ENCODE results near the gene FRG2C.
"Not testable (repeated sequence)": the region's sequence is repeated elsewhere in the genome, so short reads cannot be mapped to it uniquely, and the experiment has no call there.

FRG2C gene

DNA sequence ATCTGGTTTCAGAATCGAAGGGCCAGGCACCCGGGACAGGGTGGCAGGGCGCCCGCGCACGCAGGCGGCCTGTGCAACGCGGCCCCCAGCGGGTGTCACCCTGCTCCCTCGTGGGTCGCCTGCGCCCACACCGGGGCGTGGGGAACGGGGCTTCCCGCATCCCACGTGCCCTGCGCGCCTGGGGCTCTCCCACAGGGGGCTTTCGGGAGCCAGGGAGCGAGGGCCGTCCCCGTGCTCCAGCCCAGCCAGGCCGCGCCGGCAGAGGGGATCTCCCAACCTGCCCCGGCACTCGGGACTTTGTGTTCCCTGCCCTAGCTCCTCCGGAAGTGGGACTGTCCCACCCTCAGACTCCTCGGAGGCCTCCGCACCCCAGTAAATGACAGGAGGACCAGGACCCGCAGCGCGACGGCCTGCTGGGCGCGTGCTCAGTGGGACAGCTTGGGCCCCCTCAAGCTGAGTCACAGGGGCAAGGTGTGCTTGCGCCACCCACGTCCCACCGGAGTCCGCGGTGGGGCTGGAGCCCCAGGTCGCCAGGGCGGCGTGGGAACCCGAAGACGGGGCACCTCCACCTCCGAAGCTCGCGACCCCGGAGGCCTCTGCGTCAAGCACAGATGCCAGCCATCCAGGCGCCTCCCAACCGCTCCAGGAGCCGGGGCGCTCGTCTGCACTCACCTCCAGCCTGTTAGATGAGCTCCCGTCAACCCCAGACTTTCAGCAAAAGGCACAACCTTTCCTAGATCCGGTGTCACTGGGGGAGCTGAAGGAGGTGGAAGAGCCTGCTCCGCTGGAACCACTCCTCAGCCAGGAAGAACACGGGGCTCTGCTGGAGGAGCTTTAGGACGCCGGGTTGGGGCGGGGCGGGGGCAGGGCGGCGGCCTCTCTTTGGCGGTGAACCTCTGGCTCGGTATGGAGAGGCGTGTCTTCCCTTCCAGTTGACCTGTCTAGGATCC lies 5.5 kb downstream of the FRG2C start:
- DNase-seq, result not testable (repeated sequence)

DNA sequence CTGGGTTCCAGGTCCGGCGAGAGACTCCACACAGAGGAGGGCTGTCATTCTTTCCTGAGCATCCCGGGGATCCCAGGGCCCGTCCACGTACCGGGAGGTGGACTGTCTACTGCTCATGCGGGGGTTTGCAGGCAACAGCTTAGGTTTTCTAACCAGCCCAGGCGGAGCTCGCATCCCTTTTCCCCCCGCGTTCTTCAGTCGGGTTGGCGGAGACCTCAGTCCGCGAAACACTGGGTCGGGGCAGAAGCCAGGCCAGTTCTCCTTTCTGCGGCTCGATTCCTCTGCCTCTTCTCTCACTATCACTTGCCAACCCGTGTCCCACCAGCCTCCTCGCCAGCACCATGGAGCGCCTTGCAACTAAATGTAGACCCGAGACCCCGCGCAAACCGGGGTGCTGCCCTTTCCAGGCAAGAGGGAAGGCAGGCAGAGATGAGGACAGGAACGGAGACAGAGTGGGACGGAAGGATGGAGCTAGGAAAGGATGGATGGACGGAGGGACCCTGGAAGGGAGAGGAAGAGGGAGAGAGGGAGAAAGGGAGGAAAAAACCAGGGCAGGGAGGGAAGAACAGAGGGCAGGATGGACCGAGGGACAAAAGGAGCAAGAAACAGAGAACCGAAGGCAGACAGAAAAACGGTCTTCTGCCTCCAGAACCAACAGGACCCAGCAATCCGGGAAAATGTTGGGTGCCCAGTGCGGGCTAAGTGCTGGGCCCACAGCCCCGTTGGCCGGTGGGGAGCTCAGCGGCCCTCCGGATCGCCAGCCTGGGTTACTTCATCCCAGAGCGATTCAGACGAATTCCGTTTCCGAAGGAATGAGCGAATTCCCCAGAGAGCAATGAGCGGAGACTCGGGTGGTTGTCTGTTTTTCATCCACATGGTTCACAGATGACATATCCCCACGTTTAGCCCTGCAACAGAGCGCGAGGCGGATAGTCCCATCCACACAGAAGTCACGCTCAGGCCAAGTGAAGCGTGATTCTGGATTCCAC lies 6.5 kb downstream of the FRG2C start:
- not testable (repeated sequence) for DNase-seq

DNA sequence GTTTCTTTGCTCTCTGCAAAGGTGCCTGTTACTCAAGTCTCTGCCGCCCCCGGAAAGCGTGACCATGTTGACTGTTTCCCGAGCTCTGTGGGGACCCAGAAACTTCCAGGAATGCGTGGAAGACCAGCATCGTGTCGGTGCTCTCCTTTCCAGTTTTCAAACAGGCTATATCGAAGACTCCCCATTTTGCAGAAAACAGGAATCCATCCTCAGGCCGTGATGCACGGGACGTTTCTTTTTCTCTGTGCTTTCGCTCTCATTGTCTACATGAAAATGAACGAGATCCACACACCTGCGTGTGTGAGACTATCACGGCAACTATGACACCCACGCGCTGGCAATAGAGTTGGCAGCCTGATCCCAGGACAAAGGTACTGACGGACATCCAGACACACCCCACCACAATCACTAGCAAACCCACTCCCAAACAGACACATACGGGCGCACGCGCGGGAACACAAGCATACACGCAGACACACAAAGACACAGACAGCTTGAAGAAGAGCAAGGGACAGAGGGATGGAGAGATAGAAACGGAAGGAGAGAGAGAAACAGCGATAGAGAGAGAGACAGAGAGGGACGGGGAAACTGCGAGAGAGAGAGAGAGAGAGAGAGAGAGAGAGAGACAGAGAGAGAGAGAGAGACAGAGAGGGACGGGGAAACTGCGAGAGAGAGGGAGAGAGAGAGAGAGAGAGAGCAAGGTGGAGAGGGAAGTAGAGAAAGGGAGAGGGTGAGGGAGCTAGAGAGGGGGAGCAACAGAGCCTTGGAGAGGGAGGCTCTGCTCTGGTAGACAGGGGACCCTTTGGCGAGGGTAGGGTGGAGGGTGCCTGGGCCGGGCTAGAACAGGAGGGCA lies 7.4 kb downstream of the FRG2C start:
- not testable (repeated sequence) for DNase-seq

DNA sequence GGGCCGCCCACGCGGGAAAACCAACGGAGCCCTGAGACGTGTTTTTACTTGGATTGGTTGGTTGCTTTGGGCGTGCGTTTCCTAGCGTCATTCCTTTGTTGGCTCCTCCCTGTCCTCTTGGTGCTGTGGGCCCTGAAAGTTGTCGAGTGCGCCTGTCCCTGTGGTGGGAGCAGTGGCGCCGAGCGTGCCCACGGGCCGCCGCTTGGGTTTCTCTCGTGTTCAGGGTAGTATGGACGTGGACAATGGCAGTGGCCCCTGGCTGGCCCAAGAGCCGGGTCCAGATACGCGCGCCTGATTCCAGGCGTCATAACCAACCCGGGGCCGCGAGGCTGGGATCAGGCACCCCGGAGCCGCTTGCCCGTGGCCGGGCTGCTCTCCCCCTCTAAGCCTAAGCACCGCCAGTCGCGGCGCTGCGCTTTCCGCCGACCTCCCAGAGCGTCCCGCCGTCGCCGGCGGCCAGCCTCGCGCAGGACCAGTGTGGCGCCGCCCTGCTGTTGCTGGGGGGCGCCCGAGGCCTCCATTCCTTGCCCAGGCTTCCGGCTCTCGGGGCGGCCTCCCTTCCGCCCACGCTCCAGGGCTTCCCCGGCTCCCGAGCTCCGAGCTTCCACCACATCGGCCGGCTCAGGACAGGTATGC lies 8.1 kb downstream of the FRG2C start:
- DNase-seq, result not testable (repeated sequence)

DNA sequence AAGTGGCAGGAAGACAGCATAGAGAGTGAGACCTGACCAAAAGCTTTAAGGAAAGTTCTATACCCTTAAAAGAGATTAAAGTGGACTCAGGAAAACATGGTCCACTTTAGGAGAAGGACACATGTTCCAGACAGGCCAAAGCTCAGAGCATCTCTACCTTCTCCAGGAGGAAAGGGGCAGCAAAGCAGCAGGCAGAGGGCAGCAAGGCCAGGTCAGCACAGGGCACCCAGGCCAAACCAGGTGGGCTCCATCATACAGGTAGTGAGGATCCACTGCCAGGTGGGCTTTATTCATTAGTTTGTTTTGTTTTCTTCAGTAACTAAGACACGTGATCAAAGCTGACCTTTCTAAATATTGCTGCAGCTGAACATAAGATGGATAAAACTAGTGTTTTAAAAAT lies 19.8 kb downstream of the FRG2C start:
- DNase-seq, result not testable (repeated sequence)

DNA sequence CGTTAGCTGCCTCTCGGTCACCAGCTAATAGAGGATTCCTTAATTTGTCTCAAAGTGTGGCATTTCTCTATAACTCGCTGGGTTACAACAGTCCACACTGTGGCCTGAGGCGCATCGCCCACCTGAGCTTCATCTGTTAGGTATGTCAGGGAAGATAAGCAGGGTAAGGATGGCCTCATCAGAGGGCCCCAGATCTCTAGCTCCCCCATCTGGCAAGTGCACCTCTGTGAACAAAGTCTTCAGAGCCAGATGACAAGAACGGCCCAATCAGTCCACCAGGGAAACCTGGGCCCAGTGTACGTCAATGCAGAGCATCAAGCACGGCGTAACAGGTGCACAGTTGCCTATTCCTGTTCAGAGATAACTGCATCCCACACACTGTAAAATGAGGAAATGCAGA lies 23.2 kb downstream of the FRG2C start:
- DNase-seq, result no peak

DNA sequence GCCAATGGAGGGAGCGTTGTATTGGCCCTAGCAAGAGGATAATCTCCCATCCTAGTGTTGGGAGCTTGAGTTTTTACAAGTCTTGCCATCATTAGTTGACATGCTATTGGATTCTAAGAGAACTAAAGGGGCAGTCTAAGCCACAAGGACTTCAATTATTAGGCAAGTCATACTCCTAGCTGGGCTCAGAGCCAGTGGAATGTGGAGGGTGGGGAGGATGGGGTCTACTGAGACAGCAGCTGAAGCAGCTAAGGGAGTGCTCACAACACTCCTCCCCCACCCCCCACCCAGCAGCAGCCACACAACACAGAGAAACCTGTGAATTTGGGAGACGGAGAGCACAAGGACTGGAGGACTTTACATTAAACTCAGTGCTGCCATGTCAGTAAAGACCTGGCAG lies 27.9 kb downstream of the FRG2C start:
- no peak for DNase-seq
